Endothelial cell of umbilical vein (primary cell): ENCODE data around the gene KIR3DL1.
"Not testable (repeated sequence)": the region's sequence is repeated elsewhere in the genome, so short reads cannot be mapped to it uniquely, and the experiment has no call there.

Experiments
- CTCF ChIP-seq, 2 donors: IDR thresholded peaks; 1 replicate in 1 of 2; 2 replicates in 1 of 2; pipeline ENCODE4 v1.5.1; 2011; ENCODE audit warnings: low read length in 2 of 2, mild to moderate bottlenecking in 2 of 2, moderate library complexity in 2 of 2, control low read depth in 1 of 2, inconsistent platforms in 1 of 2, low read depth in 1 of 2; ENCODE audit not compliant: insufficient read depth in 1 of 2; ENCODE audit errors: extremely low read depth in 1 of 2
- EZH2 ChIP-seq: IDR thresholded peaks from 2 replicates; pipeline ENCODE4 v1.6.1; 2012; ENCODE audit warnings: borderline replicate concordance, low read depth, mild to moderate bottlenecking, moderate library complexity, low read length, inconsistent platforms; ENCODE audit not compliant: severe bottlenecking
- GATA2 ChIP-seq: IDR thresholded peaks from 2 replicates; pipeline ENCODE4 v1.7.0; 2011; ENCODE audit warnings: low read depth, mild to moderate bottlenecking, moderate library complexity, mixed read lengths, low read length; ENCODE audit not compliant: insufficient read length, insufficient read depth
- MAX ChIP-seq: IDR thresholded peaks from 2 replicates; pipeline ENCODE4 v1.6.1; 2011; ENCODE audit not compliant: insufficient read depth, insufficient read length
- MYC ChIP-seq: IDR thresholded peaks from one replicate; pipeline ENCODE4 v1.6.1; 2011; ENCODE audit warnings: mild to moderate bottlenecking, low read depth, low read length
- POLR2A ChIP-seq: IDR thresholded peaks from 2 replicates; pipeline ENCODE4 v1.6.1; 2012; ENCODE audit warnings: low read depth, mild to moderate bottlenecking, control low read depth, low read length
- POLR2AphosphoS5 ChIP-seq: IDR thresholded peaks from 2 replicates; pipeline ENCODE4 v1.6.1; 2012; ENCODE audit warnings: low read depth, mild to moderate bottlenecking, control low read depth, low read length, moderate library complexity; ENCODE audit not compliant: insufficient read depth

GRCh38 chr19:54778896-54779295 is 37.4 kb upstream of the KIR3DL1 start:
- TF ChIP-seq POLR2AphosphoS5; CTCF (IDR thresholded peaks at IDR 0.05; ENCODE audit: extremely low read depth in 1 of 2, insufficient read depth in 1 of 2, low read depth in 1 of 2, low read length in 2 of 2); POLR2A; EZH2; GATA2; MAX; MYC: not testable (repeated sequence)
